Kasumi-1 (cell line): ENCODE data around the gene SDK1.
"Not testable (repeated sequence)": the region's sequence is repeated elsewhere in the genome, so short reads cannot be mapped to it uniquely, and the experiment has no call there.

Source experiments
- DNase-seq, 2 experiments: peaks; one replicate each; lab custom pipeline; 2025; lab: John Stamatoyannopoulos, UW

SDK1 gene

DNA sequence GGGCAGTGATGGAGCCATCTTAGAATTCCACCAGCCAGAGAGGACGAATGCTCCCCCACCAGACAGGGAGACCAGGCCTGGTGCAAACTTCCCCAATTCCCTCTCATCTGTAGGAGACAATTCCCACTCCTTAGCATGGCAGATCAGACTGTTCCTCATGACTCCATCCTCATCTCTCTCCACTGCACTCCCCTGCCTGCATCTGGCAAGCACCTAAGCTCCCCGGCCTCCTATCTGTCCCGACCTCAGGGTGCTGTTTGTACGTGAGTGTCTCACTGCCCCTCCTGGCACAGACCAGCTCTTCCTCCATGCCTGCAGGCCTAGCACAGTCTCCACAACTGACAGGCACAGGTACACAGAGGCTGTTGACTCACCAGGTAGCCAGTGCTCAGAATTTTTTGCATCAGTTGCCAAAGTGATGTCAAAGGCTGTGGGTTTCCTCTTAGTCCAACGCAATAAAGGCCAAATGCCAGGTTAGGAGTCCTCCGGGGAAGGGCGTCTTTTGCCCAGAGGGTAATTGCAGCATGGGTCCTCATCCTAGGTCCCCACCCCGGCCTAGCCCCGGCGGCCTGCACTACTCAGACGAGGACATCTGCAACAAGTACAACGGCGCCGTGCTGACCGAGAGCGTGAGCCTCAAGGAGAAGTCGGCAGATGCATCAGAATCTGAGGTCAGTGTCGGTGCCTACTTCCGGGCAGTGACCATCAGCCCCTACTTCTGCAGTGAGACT lies 944.2 kb downstream of the SDK1 start:
- no peak for DNase-seq

- DNase-seq, result no peak
Measured at GRCh38 chr7:4245866-4246470, 944.9 kb downstream of the SDK1 start.

DNA sequence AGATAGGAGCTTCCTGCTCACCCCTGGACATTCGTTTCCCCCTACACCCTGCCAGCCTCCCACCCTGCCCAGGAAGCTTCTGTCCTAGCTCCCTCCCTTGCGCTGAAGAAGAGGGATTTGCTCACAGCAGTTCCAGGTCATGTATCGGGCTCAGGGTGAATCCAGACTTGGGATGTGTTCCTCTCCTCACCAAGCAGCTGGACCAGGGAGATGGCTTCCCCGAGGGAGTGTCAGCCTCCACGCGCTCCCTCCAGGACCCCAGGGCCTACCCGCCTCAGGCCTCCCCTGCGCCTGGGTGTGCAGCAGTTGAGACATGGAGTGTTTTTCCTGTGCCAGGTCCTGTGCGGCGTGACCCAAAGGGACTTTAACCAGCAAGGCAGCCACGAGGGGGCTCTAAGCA lies 945.5 kb downstream of the SDK1 start:
- no peak for DNase-seq

DNA sequence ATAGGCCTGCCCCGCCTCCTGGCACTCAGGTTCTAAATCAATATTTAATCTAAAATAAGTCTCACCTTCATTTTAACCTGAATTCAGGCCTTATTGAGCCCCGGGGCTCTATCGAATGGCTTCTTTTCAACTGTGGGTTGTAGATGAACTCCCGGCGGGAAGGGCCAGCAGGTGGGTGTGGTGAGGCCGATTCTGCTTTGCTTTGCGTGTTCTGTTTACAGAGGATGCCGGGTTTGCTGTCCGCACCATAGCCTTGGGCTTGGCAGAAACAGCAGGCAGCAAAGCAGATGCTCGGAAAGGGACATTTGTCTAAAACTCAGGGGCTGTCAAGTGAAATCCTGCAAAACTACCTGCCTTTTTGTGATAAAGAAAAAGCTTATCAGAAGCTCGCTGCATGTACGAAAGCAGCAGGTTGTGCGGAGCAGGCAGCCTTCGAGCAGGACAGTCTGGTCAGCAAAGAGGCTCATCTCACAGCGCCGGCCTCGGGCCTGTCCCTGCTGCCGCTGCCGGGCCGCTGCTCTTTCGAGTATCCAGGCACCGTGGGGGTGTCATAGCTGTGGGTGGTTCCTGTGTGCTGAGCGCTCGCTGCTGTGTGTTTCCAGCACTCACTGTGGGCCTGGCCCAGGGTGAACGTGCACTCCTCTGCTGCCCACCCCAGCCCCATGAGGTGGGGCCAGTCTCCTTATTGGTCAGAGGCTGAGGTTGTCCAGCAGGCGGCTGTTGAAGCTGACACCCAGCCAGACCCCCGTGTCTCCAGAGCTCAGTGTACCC lies 946.2 kb downstream of the SDK1 start:
- no peak for DNase-seq

GRCh38 chr7:4248295-4248694 lies 947.2 kb downstream of the SDK1 start:
- no peak for DNase-seq

DNA sequence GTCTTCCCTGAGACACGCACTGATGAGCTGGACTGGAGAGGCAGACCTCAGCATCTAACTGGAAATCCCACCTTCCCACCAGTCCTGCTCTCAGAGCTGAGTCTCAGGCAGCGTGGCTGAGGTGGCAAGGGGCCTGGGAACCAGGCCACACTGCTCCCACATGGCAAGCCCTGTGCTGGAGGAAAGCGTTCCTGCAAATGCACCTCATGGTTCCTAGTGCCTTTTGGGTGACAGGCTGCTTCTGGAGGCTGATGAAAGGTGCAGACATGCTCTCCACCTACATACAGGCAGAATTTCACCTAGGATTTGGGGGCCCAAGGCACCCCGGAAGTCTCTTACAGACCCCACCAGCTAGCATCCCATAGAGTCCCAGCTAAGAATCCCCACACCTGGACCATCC lies 948.2 kb downstream of the SDK1 start:
- DNase-seq, result no peak

GRCh38 chr7:4255336-4255735 lies 954.3 kb downstream of the SDK1 start:
- DNase-seq, result no peak

DNA sequence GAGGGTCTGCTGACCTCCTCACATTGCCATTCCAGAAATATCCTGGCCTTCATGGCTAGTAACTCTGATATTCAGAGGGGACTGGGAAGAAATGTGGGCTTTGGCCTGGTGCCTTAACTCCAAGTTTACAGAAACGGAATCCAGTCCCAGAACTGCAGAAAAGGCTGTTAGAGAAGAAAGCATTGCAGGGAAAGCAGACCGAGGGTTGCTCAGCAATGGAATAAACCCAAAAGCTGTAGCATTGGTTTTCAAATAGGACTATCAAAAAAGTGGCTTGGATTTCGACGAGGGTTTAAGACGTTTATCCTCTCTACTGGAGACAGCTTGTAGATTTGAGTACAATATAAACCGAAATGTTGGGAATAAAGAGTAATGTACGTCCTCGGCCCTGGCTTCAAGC lies 955.2 kb downstream of the SDK1 start:
- DNase-seq, result no peak

DNA sequence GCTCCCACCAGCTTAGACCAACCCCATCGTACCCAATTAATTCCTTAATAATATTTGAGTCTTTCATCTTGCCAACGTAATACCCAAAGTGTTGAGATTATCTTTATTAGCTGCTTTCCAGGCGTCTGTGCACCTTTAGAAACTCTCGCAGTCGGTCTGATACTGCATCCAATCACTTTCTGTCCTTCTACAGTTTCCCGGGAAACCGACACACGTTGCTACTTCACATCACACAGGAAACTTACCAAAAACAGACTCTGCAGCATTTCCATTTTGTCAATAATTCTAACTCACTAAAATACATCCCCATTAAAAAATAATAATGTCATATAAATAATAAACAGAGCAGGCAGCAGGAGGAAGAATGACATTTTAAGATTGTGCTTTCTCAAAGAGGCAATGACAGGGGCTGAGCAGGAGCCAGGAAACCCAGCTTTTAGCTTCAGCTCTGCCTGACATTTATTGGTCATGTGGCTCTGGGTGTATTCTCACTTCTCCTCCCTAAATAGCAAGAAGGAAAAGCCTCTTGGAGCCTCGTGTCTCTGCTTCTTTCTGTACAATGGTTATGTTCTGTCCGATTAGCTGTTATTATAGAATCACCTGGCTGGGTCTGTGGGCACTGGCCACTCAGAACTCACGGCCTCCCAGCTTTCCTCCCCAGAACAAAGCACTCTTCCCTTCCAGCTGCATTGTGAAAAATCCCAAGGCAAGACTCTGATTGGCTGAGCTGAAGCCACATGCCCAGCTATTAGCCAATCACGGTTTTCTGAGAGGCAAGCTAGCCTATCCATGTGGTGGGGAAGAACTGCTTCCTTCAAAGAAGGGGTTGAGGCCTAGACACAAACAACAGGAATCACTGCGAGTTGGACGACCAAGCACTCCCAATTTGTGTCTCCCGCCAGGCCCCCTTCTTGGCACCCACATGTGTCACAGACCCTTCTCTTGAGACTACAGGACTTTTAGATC lies 956.4 kb downstream of the SDK1 start:
- no peak for DNase-seq

- not testable (repeated sequence) for DNase-seq
Measured at GRCh38 chr7:4260116-4260515, 959.1 kb downstream of the SDK1 start.

- no peak for DNase-seq
Measured at GRCh38 chr7:4260867-4261600, 960.0 kb downstream of the SDK1 start.

GRCh38 chr7:4261601-4261960 lies 960.5 kb downstream of the SDK1 start:
- no peak for DNase-seq

DNA sequence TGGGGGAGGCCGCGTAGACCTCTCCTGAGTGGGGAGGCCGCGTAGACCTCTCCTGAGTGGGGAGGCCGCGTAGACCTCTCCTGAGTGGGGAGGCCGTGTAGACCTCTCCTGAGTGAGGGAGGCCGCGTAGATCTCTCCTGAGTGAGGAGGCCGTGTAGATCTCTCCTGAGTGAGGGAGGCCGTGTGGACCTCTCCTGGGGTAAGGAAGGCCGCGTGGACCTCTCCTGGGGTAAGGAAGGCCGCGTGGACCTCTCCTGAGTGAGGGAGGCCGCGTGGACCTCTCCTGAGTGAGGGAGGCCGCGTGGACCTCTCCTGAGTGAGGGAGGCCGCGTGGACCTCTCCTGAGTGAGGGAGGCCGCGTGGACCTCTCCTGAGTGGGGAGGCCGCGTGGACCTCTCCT lies 963.2 kb downstream of the SDK1 start:
- not testable (repeated sequence) for DNase-seq

DNA sequence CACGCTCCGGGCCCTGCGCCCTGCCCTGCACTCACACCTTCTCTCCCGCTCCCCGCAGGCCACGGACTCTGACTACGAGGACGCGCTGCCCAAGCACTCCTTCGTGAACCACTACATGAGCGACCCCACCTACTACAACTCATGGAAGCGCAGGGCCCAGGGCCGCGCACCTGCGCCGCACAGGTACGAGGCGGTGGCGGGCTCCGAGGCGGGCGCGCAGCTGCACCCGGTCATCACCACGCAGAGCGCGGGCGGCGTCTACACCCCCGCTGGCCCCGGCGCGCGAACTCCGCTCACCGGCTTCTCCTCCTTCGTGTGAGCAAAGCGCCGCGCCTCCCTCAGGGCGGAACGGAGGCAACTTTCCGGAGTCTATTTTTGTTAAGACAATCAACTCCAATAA lies 964.0 kb downstream of the SDK1 start:
- DNase-seq, result no peak

DNA sequence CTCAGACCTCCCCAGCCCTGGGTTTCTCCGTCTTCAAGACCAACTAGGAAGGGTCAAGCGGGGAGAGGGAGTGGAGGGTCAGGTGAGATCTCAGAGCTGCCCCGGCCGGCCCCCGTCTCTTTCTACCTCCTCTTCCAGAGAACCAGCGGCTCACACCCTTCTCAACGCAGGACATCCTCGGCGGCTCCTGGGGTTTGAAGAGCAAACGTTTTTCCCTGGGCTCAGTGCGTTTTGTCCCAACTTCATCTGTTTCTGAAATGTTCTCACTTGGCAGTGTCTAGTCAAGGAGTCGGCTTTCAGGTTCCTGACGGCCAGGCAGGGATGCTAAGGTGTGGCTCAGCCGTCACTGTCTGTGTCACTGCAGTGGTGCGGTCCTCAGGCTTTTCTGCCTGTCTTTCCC lies 964.6 kb downstream of the SDK1 start:
- DNase-seq, result no peak

- DNase-seq, result no peak
Measured at GRCh38 chr7:4266270-4267040, 965.4 kb downstream of the SDK1 start.

GRCh38 chr7:4267341-4268039 lies 966.4 kb downstream of the SDK1 start:
- DNase-seq, result no peak

GRCh38 chr7:4268040-4268965 lies 967.3 kb downstream of the SDK1 start:
- DNase-seq, result no peak

- no peak for DNase-seq
Measured at GRCh38 chr7:4269086-4269485, 968.0 kb downstream of the SDK1 start.
